GM20000 (cell line): Measurements from ENCODE around the gene MAFG.

Source experiments
- DNase-seq: peaks from one replicate; pipeline ENCODE4 v3.0.0; 2012; ENCODE audit warnings: low spot score
- TF ChIP-seq, protein P1 (sequence below): IDR thresholded peaks from 2 replicates; pipeline ENCODE4 v1.5.1; 2012; ENCODE audit warnings: mild to moderate bottlenecking, control low read depth; ENCODE audit errors: extremely low read depth, missing control alignments

MAFG gene

GRCh38 chr17:81905993-81906392 lies 21.5 kb downstream of the MAFG start:
- DNase-seq, result no peak
- TF ChIP-seq, protein P1, sequence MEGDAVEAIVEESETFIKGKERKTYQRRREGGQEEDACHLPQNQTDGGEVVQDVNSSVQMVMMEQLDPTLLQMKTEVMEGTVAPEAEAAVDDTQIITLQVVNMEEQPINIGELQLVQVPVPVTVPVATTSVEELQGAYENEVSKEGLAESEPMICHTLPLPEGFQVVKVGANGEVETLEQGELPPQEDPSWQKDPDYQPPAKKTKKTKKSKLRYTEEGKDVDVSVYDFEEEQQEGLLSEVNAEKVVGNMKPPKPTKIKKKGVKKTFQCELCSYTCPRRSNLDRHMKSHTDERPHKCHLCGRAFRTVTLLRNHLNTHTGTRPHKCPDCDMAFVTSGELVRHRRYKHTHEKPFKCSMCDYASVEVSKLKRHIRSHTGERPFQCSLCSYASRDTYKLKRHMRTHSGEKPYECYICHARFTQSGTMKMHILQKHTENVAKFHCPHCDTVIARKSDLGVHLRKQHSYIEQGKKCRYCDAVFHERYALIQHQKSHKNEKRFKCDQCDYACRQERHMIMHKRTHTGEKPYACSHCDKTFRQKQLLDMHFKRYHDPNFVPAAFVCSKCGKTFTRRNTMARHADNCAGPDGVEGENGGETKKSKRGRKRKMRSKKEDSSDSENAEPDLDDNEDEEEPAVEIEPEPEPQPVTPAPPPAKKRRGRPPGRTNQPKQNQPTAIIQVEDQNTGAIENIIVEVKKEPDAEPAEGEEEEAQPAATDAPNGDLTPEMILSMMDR, result no peak

DNA sequence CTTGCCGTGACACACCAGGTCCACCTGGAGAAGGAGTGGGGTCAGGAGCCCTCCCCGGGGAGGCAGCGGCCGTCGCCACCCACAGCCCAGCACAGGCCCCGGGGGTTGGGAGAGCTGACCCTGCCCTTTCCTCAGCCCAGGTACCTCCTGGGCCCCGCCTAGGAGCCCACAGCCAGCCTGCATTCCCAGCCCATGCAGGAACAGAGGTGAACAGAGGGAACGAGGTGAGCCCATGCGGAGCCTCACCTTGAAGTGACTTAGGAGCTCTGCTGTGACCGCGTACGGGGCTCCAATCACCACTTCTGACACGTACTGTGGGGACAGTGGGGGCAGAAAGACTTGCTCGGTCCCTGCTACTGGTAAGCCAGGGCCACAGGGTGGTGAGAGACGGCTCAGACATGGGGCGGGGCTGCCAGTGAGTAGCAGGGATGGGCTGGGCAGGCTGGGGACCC lies 22.1 kb downstream of the MAFG start:
- DNase-seq, result no peak
- TF ChIP-seq, protein P1, result no peak

DNA sequence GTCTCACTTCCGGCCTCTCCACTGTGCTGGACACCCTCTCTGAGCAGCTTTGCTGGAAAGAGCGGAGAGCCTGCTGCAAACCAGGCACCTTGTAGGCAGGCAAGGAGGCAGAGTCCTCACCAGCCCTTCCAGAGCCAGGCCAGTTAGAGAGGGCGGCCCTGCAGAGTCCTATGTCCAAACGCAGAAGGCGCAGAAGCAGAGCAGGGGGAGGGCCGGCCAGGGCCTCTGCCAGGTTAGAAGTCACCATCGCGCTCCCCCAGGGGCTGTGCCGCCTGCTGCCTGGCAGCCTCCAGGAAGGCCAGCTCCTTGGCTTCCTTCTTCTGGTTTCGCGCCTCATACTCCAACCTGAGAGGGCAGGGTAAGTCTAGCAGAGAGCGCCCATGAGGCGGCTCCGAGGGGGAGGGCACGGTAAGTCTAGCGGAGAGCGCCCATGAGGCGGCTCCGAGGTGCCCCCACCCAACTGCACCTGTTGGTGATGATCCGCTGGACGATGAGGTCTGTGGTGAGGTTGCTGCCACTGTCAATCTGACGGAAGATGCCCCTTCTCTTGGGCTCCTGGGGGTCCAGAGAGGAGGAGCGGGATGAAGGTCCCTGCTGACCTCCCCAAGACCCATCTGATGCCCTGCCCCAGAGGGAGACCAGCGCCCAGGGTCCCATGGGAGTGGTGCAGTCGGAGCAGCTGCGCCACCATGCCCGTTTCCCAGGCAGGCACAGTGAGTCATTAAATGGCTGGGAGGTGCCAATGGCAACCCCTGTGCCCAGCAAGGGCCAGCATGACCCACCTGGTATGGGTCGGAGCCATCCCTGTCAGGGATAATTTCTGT lies 22.7 kb downstream of the MAFG start:
- DNase-seq, result no peak
- TF ChIP-seq, protein P1, result no peak

GRCh38 chr17:81903896-81904599 lies 23.5 kb downstream of the MAFG start:
- TF ChIP-seq, protein P1, result no peak
- no peak for DNase-seq

- DNase-seq, result no peak
- TF ChIP-seq, protein P1, result no peak
Observed at GRCh38 chr17:81903415-81903831, 24.1 kb downstream of the MAFG start.

DNA sequence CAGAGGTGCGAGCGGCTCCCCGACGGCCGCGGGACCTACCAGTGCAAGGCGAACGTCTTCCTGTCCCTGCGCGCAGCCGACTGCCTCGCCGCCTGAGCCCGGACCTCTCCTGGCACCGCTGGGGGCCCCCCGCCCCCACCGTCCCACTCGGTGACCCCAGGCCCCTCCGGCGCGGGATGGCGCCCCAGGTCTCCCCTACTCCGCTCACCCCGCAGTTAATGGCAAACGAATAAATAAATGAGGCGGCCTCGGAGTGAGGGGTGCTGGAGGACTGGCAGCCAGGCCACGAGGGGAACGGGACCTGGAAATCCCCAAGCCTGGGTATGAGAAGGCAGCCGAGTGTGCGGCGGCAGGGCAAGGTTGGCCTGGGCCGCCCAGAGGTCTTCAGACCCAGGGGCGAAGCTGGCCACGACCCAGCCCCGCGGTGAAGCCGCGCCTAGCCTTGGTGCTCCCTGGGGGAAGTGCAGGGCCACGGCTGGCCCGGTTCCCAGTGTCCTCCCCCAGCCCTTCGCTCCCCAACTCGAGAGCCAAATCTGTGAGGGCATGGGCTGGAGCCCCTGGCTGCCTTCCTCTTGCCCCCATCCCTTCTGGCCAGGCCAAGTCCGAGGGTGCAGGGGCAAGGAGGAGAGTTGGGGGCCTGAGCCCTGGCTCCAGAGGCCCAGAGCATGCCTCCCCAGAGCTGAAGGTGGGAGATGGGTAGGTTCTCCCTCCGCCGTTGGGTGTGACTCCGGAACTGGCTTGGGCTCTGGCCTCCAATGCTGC lies 24.7 kb downstream of the MAFG start:
- TF ChIP-seq, protein P1, result no peak
- DNase-seq, result no peak
